HCT116 (cell line): ENCODE data around the gene APBB2. TPM values are rescaled to one million over a fixed set of nuclear protein-coding genes. Genes with fewer than 3 reads are reported as not detected.

Source experiments
- ATAC-seq: fragments of 200-7000 bp; cut with Tn5 transposase; 2 replicates; pipeline ENCODE4 v1.9.1; 2020; ENCODE audit warnings: mild to moderate bottlenecking, moderate library complexity
- BruUV-seq: library from RNA; stranded (reverse); fragments of 400-500 nt; replicated peaks from 2 replicates; lab custom pipeline; 2021; lab: Mats Ljungman, UMichigan
- CTCF ChIA-PET: fragments of 300-600 bp; sonication (Branson Sonifier 250); formaldehyde crosslinking; loops from one replicate; lab custom pipeline; 2021; ENCODE audit warnings: antibody characterized with exemption; lab: Charles Lee
- POLR2A ChIA-PET: fragments of 300-600, 350-600 bp; sonication (Branson Sonifier 250); formaldehyde crosslinking; loops from one replicate; lab custom pipeline; 2021; ENCODE audit warnings: antibody characterized with exemption; lab: Charles Lee
- RAD21 ChIA-PET, 2 experiments: fragments of 300-600 bp; sonication (Branson Sonifier 250); formaldehyde crosslinking; loops; one replicate each; lab custom pipeline; 2023; ENCODE audit warnings: low total read pairs in 2 of 2; ENCODE audit not compliant: uncharacterized antibody in 2 of 2, unreplicated experiment in 2 of 2, low non-redundant PET in 1 of 2; lab: Charles Lee
- DNase-seq: peaks from one replicate; pipeline ENCODE4 v3.0.0-alpha.2; 2010; ENCODE audit warnings: low read depth, low spot score
- H2AFZ ChIP-seq: fragments of 200-600 bp; shearing (Covaris generic), sonication (generic); 2 replicates; pipeline ENCODE4 v1.6.1; 2017; ENCODE audit warnings: low read depth, mixed run types, mixed read lengths, antibody characterized with exemption, low read length; ENCODE audit not compliant: poor library complexity, severe bottlenecking
- H3K27ac ChIP-seq: 2 replicates; pipeline ENCODE4 v1.5.1; 2012; ENCODE audit warnings: low read depth, low read length
- H3K27me3 ChIP-seq: fragments of 200-600 bp; sonication (generic); 2 replicates; pipeline ENCODE4 v1.6.1; 2016; ENCODE audit warnings: mixed run types, low read length, mixed read lengths; ENCODE audit not compliant: insufficient read depth
- H3K36me3 ChIP-seq, 2 experiments: fragments of 200-500 bp in 1 of 2; fragments of 200-600 bp in 1 of 2; sonication (Bioruptor generic) in 1 of 2; sonication (generic) in 1 of 2; 2 replicates each; pipeline versions ENCODE4 v1.5.1 to v1.6.1; 2014 to 2016; ENCODE audit warnings: low read length in 2 of 2, inconsistent platforms in 1 of 2, mixed read lengths in 1 of 2, mixed run types in 1 of 2; ENCODE audit not compliant: insufficient read depth in 2 of 2, control insufficient read depth in 1 of 2
- H3K4me1 ChIP-seq, 2 experiments: fragments of 200-600 bp in 1 of 2; sonication (generic) in 1 of 2; 2 replicates each; pipeline versions ENCODE4 v1.5.1 to v1.6.1; 2012 to 2017; ENCODE audit warnings: low read length in 2 of 2, inconsistent platforms in 1 of 2, mild to moderate bottlenecking in 1 of 2, mixed read lengths in 1 of 2, mixed run types in 1 of 2, moderate library complexity in 1 of 2; ENCODE audit not compliant: insufficient read depth in 2 of 2, control insufficient read depth in 1 of 2
- H3K4me2 ChIP-seq: fragments of 200-600 bp; sonication (generic); 2 replicates; pipeline ENCODE4 v1.6.1; 2017; ENCODE audit warnings: mixed run types, low read length, mixed read lengths
- H3K4me3 ChIP-seq, 2 experiments: fragments of 200-600 bp in 1 of 2; sonication (generic) in 1 of 2; replicated peaks in 1 of 2; 2 replicates each; pipeline ENCODE4 v1.5.1; 2011 to 2016; ENCODE audit warnings: low read length in 2 of 2, control low read depth in 1 of 2, low read depth in 1 of 2, mild to moderate bottlenecking in 1 of 2, mixed read lengths in 1 of 2, mixed run types in 1 of 2
- H3K79me2 ChIP-seq: fragments of 200-600 bp; sonication (generic); 2 replicates; pipeline ENCODE4 v1.6.1; 2017; ENCODE audit warnings: mild to moderate bottlenecking, mixed run types, low read length, moderate library complexity, mixed read lengths; ENCODE audit not compliant: insufficient read depth
- H3K9ac ChIP-seq: fragments of 200-600 bp; sonication (generic); 2 replicates; pipeline ENCODE4 v1.6.1; 2016; ENCODE audit warnings: low read length, mixed read lengths
- H3K9me2 ChIP-seq: fragments of 200-600 bp; sonication (generic), shearing (Covaris generic); 2 replicates; pipeline ENCODE4 v1.6.1; 2017; ENCODE audit warnings: mixed run types, mild to moderate bottlenecking, moderate library complexity; ENCODE audit not compliant: insufficient read depth
- H3K9me3 ChIP-seq, 2 experiments: fragments of 200-500 bp in 1 of 2; fragments of 200-600 bp in 1 of 2; sonication (Bioruptor generic) in 1 of 2; sonication (generic) in 1 of 2; 2 replicates each; pipeline ENCODE4 v1.6.1; 2014 to 2017; ENCODE audit warnings: low read length in 2 of 2, mixed read lengths in 2 of 2, inconsistent platforms in 1 of 2, low read depth in 1 of 2, mild to moderate bottlenecking in 1 of 2, mixed run types in 1 of 2, moderate library complexity in 1 of 2; ENCODE audit not compliant: control insufficient read depth in 1 of 2, insufficient read depth in 1 of 2
- H4K20me1 ChIP-seq: fragments of 200-600 bp; sonication (generic), shearing (Covaris generic); 2 replicates; pipeline ENCODE4 v1.6.1; 2017; ENCODE audit warnings: mixed run types, mild to moderate bottlenecking, moderate library complexity; ENCODE audit not compliant: insufficient read depth
- EGR1 ChIP-seq: IDR thresholded peaks from 2 replicates; pipeline ENCODE4 v1.6.1; 2012; ENCODE audit warnings: low read depth
- ELF1 ChIP-seq: IDR thresholded peaks from 2 replicates; pipeline ENCODE4 v1.6.1; 2012; ENCODE audit warnings: low read depth, borderline replicate concordance
- FOSL1 ChIP-seq: IDR thresholded peaks from 2 replicates; pipeline ENCODE4 v1.6.1; 2012; ENCODE audit warnings: low read depth
- JUND ChIP-seq: IDR thresholded peaks from 2 replicates; pipeline ENCODE4 v1.6.1; 2012
- POLR2AphosphoS5 ChIP-seq: IDR thresholded peaks from 2 replicates; pipeline ENCODE4 v1.6.1; 2011; ENCODE audit warnings: mild to moderate bottlenecking, low read depth, low read length, moderate library complexity
- SIN3A ChIP-seq: IDR thresholded peaks from 2 replicates; pipeline ENCODE4 v1.6.1; 2012; ENCODE audit warnings: low read depth
- YY1 ChIP-seq: IDR thresholded peaks from 2 replicates; pipeline ENCODE4 v1.6.1; 2011; ENCODE audit warnings: low read length, low read depth, moderate library complexity, mild to moderate bottlenecking; ENCODE audit not compliant: insufficient replicate concordance; ENCODE audit errors: extremely low read depth
- ZNF274 ChIP-seq: fragments of 200-500 bp; sonication (Bioruptor generic); IDR thresholded peaks from 2 replicates; pipeline ENCODE4 v1.6.1; 2014; ENCODE audit warnings: mild to moderate bottlenecking, low read depth, low read length, inconsistent platforms
- intact Hi-C: fragments of 100-400 bp; cut with micrococcal nuclease; formaldehyde crosslinking; loops from 2 replicates; pipeline ENCODE4 v1.10.0; 2022
- total RNA-seq: library from RNA; stranded (reverse); gene quantifications from one replicate; pipeline ENCODE4 v1.2.1, GENCODE V29; 2021; ENCODE audit not compliant: unreplicated experiment
- TF ChIP-seq, protein P1 (sequence below): IDR thresholded peaks from 2 replicates; pipeline ENCODE4 v1.6.1; 2011; ENCODE audit warnings: mild to moderate bottlenecking, low read length, moderate library complexity; ENCODE audit not compliant: insufficient replicate concordance; ENCODE audit errors: extremely low read depth

The APBB2 gene
- total RNA-seq, 1 experiment from 2014 or later: 72.5 TPM

DNA sequence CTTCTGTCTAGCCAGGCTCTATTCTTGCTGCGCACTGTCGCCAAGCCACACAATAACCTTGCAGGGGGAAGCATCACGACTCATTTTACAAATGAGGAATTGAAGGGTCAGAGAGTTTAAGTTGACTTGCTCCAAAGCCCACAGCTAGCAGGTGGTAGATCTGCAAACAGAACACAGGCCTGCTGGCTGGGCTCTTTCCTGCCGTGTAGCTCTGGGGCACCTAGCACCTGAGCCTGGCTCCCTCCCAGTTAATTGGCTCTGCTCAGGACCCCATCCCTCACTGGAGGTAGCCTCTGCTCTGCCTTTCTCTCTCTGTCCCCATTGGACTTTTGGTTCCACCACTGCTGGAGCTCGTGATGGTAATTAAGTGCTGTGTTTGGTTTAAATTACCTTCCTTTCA, 366.1 kb downstream of the APBB2 start:
- Histone ChIP-seq H2AFZ (no peak overlapping the region), H4K20me1 (no peaks in the 10 kb centered on the region; the same call in 1 of the 2 replicates), H3K4me3 (no peak overlapping the region), H3K36me3 (no peaks in the 10 kb centered on the region), H3K9ac (no peak overlapping the region), H3K79me2 (no peaks in the 10 kb centered on the region), H3K9me2 (no peaks in the 10 kb centered on the region), H3K9me3 (no peaks in the 10 kb centered on the region), H3K4me2 (no peak overlapping the region), H3K27ac (no peak overlapping the region), H3K27me3 (no peaks in the 10 kb centered on the region), H3K4me1 (no peaks in the 10 kb centered on the region)
- POLR2A ChIA-PET: no interaction called here
- no peak for TF ChIP-seq EGR1
- TF ChIP-seq ZNF274: no peak
- TF ChIP-seq, protein P1, sequence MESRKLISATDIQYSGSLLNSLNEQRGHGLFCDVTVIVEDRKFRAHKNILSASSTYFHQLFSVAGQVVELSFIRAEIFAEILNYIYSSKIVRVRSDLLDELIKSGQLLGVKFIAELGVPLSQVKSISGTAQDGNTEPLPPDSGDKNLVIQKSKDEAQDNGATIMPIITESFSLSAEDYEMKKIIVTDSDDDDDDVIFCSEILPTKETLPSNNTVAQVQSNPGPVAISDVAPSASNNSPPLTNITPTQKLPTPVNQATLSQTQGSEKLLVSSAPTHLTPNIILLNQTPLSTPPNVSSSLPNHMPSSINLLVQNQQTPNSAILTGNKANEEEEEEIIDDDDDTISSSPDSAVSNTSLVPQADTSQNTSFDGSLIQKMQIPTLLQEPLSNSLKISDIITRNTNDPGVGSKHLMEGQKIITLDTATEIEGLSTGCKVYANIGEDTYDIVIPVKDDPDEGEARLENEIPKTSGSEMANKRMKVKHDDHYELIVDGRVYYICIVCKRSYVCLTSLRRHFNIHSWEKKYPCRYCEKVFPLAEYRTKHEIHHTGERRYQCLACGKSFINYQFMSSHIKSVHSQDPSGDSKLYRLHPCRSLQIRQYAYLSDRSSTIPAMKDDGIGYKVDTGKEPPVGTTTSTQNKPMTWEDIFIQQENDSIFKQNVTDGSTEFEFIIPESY: no peak
- TF ChIP-seq ELF1: no peak
- TF ChIP-seq JUND: no peak
- TF ChIP-seq POLR2AphosphoS5: no peak
- TF ChIP-seq SIN3A: no peak
- no peak for TF ChIP-seq YY1
- TF ChIP-seq FOSL1: no peak
- ATAC-seq: no peak
- BruUV-seq: no TSS peak
- RAD21 ChIA-PET: no interaction called here
- intact Hi-C loops: no loop called here
- no peak for DNase-seq
- CTCF ChIA-PET: no interaction called here
